ENCODE measurements around the gene TNFAIP8L1.

GRCh38 chr19:4635754-4636116 lies 3.6 kb upstream of the TNFAIP8L1 start:
- TF ChIP-seq, protein P1, sequence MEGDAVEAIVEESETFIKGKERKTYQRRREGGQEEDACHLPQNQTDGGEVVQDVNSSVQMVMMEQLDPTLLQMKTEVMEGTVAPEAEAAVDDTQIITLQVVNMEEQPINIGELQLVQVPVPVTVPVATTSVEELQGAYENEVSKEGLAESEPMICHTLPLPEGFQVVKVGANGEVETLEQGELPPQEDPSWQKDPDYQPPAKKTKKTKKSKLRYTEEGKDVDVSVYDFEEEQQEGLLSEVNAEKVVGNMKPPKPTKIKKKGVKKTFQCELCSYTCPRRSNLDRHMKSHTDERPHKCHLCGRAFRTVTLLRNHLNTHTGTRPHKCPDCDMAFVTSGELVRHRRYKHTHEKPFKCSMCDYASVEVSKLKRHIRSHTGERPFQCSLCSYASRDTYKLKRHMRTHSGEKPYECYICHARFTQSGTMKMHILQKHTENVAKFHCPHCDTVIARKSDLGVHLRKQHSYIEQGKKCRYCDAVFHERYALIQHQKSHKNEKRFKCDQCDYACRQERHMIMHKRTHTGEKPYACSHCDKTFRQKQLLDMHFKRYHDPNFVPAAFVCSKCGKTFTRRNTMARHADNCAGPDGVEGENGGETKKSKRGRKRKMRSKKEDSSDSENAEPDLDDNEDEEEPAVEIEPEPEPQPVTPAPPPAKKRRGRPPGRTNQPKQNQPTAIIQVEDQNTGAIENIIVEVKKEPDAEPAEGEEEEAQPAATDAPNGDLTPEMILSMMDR (conservative IDR thresholded peaks at IDR 0.05 in 1 of 2, IDR thresholded peaks at IDR 0.05 in 1 of 2; ENCODE audit: extremely low read depth in 1 of 2, insufficient read depth in 1 of 2, low read depth in 1 of 2, low read length in 2 of 2), result no peak
- TF ChIP-seq EZH2 (IDR thresholded peaks at IDR 0.05; ENCODE audit: borderline replicate concordance, low read length), result no peak
